ENCODE measurements around the gene STRN3. TPM values are rescaled to one million over a fixed set of nuclear protein-coding genes. Genes with fewer than 3 reads are reported as not detected.

The STRN3 gene
- total and polyA plus RNA-seq, 2 of the 8 experiments (the other 6 are each of a cell fraction or from before 2014, with no cell fraction given): 8.7 to 38.1 TPM

- no peak for TF ChIP-seq KDM4A (IDR thresholded peaks at IDR 0.05; ENCODE audit: low read depth, low read length, severe bottlenecking)
- no peak for TF ChIP-seq YY1 (IDR thresholded peaks at IDR 0.05; ENCODE audit: low read depth, low read length)
- no peak for TF ChIP-seq KDM5A (IDR thresholded peaks at IDR 0.05; ENCODE audit: low read length)
- TF ChIP-seq TBP (IDR thresholded peaks at IDR 0.05; ENCODE audit: low read depth, low read length): no peak
Measured at GRCh38 chr14:30994681-30995620, 31.2 kb downstream of the STRN3 start (continued).

Data from H1 (cell line).